ENCODE data around the gene KRT71.

DNA sequence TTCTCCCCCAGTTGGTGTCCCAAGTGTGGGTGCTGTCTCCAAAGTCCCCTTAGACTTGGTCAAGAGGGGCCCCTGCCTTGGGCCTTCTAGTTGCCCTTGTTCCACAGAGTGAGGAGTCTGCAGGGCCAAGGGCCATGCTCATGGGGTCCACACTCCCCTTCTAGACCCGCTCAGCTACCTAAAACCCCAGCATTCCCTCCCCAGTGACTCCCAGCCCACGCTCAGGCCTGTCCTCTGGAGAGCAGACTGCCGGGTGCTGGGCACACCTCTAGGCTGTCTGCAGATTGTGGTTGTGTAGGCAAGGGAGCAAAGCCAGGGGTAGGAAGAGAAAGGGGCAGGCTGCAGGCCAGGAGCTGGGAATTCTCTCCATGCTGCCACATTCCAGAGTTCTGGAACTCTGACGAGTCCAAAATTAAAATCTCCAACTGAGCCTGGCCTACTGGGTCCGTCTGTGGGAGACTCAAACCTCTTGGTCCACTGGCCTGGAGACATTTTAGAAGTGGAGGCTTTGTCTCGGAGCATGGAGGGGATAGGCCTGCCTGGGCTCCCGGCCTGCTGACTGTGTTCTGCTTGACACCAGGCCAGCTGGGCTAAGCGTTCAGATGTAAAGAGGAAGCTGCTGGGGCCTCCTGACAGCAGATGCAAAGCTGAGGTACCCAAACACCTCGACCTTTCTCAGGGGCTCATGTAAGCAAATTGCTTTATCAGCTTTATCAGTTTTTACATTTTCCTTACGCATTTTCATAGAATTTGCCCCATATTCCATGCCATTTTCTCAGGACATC, 19.1 kb downstream of the KRT71 start:
- no peak for TF ChIP-seq POLR2A (IDR thresholded peaks at IDR 0.05)
- TF ChIP-seq, protein P1, sequence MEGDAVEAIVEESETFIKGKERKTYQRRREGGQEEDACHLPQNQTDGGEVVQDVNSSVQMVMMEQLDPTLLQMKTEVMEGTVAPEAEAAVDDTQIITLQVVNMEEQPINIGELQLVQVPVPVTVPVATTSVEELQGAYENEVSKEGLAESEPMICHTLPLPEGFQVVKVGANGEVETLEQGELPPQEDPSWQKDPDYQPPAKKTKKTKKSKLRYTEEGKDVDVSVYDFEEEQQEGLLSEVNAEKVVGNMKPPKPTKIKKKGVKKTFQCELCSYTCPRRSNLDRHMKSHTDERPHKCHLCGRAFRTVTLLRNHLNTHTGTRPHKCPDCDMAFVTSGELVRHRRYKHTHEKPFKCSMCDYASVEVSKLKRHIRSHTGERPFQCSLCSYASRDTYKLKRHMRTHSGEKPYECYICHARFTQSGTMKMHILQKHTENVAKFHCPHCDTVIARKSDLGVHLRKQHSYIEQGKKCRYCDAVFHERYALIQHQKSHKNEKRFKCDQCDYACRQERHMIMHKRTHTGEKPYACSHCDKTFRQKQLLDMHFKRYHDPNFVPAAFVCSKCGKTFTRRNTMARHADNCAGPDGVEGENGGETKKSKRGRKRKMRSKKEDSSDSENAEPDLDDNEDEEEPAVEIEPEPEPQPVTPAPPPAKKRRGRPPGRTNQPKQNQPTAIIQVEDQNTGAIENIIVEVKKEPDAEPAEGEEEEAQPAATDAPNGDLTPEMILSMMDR (IDR thresholded peaks at IDR 0.05), result no peak
